NCI-H1105 treated with DMSO at 0.1 percent for 48 hours (cell line): ENCODE results near the gene SALL1.

Experiments used
- DNase-seq: peaks from one replicate; lab custom pipeline; 2025; lab: John Stamatoyannopoulos, UW

Gene SALL1

GRCh38 chr16:51141106-51141505 lies 10.0 kb downstream of the SALL1 start:
- no peak for DNase-seq

DNA sequence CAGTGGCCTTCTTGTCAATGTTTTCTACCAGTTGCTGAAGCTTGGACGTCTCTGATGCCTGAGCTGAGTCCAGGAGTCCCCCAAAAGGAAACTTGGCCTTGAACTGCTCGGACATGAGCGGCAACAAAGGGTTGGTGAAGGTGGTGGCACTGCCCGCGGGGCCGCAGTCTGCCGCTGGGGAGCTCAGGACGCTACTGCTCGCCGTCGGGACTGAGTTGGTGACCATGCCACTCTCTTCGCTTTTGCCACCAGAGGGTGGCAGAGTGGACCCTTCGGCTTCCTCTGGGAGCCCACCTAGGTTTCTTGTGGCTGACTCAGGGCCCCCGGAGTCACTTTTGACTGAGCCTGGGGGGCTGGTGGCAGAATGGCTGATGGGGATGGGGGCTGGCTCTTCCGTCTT lies 11.0 kb downstream of the SALL1 start:
- DNase-seq = no peak

- DNase-seq = no peak
These were observed 11.5 kb downstream of the SALL1 start for GRCh38 chr16:51139568-51139967.

DNA sequence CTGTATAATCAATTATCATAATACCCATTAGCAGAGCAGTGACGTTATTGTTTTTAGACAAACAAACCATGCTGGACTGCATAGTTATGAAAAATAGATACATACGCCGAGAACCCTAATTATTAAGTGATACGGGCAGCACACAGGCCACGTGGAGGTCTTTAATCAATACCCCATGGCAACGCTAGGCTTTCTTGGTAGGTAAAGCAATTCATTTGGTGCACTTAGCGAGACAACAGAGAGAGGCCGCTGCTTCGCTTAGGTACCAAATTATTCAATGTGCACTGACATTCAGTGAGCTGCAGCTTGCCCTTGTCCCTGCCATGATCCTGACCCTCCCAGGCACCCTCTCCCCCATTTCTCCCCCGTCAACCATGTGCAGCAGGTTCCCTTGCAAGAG lies 12.9 kb downstream of the SALL1 start:
- no peak for DNase-seq

DNA sequence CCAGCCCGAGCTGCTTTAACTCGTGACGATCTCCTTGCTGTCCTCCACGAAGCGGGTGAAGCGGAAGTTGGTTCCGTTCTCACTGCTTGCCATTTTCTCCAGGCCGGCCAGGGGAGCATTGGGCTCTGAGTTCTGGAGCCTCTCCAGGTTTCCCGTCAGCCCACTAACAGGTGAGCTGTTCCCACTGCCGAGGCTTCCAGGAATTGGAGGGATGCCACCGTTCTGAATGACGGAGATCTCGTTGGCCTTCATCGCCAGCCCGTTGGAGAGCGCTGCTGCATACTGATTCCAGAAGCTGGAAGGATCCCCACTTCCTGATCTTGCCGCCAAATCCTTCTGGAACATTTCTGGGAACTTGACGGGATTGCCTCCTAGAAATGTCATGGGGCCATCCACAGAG lies 14.0 kb downstream of the SALL1 start:
- DNase-seq = no peak

- no peak for DNase-seq
These were observed 16.2 kb downstream of the SALL1 start for GRCh38 chr16:51134876-51135275.

DNA sequence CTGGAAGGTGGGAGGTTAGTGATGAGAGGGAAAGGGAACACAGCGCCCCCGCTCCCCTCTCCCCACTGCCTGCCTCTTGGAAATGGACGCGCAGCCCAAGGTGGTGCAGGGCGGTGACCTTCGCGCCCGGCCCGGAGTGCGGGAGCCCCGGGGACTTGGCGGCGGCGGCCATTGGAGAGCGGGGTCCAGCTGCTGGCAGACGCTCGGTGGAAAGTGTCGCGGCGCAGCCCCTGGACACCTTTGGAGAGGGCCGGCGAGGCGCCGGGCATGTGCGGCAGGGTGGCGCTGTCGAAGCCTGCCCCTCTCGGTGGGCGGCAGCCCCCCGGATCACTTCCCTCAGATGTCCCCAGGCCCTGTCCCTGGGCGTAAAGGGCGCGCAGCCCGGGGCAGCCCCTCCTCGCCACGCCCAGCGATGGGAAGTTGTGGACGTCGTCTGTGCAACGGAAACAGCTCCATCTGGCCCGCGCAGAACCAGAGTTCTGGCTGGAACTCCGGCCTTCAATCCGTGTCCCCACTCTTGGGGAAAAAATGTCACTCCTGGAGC lies 16.7 kb downstream of the SALL1 start:
- DNase-seq = no peak

- no peak for DNase-seq
These were observed 17.4 kb downstream of the SALL1 start for GRCh38 chr16:51133688-51134087.

GRCh38 chr16:51133183-51133582 lies 17.9 kb downstream of the SALL1 start:
- DNase-seq = no peak

DNA sequence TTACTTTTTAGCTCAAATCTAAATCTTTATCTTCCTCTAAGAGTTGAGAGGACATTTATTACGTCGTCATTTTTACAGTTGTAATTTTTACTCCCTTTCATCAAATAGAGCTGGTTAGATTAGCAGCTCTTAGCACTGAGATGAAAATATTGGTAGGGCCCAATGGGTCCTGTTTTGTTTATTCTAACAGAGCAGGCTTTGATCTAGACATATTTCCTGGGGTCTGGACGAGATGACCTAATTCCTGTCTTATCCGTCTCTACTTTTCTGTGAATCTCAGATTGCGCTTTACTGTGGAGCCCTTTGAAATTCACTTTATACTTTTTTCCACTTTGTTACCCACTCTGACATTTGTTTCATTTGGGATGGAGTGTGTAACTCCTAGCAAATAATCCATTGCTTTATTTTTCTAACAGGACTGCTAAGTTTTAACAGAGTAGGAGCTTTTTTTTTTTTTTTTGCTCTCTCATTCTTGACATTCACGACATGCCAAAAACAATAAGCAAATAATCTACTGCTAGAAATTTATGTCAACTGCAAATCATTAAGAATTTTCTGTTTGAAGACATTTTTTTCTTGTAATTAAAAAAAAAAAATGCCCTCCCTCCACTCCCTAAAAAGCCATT lies 18.5 kb downstream of the SALL1 start:
- no peak for DNase-seq

DNA sequence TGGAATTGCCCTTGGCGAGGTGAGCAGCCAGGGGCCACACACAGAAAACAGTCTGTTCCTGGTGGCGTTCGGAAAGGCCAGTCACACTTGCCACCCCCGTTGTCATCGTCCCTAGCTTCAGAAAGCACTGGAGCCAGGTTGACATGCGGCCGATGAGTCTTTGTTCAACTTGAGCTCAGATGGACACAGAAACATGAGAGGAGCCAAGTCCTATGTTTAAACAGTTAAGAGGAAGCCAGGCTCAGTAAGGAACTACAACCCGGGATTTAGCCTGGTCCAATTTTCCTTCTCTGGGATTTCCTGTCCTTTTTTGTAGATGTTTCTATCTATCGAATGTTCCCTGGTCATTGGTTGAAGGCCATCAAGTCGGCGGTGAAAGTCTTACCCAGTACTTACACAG lies 19.5 kb downstream of the SALL1 start:
- no peak for DNase-seq

GRCh38 chr16:51129105-51129504 lies 22.0 kb downstream of the SALL1 start:
- no peak for DNase-seq

GRCh38 chr16:51125992-51126391 lies 25.1 kb downstream of the SALL1 start:
- DNase-seq = no peak

GRCh38 chr16:51124896-51125295 lies 26.2 kb downstream of the SALL1 start:
- DNase-seq = no peak

DNA sequence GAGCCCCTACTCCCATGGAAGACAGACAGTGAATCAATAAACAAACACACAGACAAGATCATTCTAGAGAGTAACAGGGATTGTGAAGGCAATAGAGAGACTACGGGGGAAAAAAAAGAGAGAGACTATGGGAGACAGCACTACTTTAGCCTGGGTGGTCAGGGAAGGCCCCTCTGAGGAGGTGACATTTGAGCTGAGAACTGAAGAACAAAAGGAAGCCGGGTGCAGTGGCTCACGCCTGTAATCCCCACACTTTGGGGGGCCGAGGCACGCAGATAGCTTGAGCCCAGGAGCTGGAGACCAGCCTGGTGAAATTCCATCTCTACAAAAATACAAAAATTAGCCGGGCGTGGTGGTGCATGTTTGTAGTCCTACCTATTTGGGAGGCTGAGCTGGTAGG lies 29.2 kb downstream of the SALL1 start:
- DNase-seq = no peak

- no peak for DNase-seq
These were observed 30.2 kb downstream of the SALL1 start for GRCh38 chr16:51120730-51121347.

DNA sequence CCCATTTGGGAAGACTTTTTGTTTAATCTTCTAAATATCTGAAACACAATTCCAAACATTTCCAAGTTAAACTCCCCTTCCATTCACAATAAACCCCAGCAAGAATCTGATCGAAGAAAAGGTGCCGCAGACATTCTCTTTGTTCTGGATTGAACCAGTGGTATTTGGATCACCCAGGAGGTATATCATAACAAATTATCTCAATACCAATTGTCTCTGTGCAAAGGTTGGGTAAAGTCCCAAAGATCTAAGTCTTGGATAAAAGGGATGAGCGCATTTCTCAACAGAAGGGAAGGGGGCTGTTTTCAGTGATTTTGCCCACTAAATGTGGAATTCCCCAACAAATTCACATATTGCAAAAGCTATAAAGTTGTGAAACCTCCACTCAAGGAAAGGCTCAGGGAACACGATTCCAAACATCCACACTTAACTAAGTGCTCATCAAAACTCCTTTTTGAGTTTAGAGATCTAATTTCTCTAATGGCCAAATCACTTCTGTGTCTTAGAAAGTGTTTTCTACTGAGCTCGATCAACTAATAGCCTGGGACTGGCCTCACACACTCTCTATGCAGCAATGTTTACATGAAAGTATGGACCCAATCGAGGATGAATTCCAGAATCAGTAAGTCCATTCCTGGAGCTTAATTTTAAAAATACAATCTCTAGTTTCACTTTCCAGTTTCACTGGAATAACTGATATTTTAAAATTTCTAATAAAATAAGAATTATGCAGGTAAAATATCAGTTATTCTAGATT lies 30.9 kb downstream of the SALL1 start:
- DNase-seq = no peak

GRCh38 chr16:51119556-51119955 lies 31.5 kb downstream of the SALL1 start:
- DNase-seq = no peak

GRCh38 chr16:51116353-51116752 lies 34.7 kb downstream of the SALL1 start:
- no peak for DNase-seq

GRCh38 chr16:51114382-51114781 lies 36.7 kb downstream of the SALL1 start:
- no peak for DNase-seq

DNA sequence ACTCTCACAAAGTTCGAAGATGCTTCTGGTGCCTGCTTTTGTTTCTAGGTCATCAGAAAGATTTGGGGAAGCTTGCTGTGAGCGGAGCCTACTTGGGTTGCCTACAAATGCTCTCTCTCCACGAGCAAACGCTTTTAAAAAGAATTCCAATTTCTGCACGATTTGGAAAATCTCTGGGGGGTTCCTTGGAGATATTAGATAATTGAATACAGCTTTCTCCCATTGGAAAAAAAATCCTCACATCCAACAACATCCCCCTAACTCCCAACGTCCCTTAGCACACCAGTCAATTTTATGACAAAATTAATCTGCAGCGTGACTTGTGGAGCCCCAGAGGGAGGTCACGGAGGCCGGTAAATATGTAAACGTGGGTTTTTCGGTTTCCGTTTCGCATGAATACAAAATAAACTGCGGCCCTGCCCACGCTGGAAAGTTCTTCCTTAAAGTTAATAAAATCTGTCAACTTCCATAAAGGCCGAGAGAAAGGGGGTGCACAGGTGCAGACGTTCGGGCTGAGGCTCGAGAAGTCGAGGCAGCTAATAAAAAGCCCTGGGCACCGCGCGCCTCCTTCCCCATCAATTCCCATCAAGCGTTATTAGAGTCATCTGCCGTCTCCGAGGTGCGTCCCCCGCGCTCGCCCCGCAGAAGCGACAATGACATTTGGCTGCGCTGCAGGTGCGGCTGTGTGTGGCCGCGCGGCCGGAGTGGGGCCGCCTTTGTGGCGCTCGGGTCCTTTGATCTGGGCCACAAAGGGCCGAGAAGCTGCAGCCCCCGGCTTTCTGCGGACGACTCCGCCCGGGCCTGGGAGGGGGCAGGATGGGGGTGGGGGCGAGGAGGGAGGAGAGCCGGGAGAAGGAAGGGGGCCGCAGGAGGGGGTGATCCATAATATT lies 37.6 kb downstream of the SALL1 start:
- DNase-seq = no peak

GRCh38 chr16:51112323-51112722 lies 38.7 kb downstream of the SALL1 start:
- DNase-seq = no peak
